ENCODE measurements around the gene METTL17. TPM values are rescaled to one million over a fixed set of nuclear protein-coding genes. Genes with fewer than 3 reads are reported as not detected.

Gene METTL17
- total and polyA plus RNA-seq, 9 of the 15 experiments (the other 6 are each of a cell fraction or from before 2014, with no cell fraction given) = 65.6 to 150 (median 90.0) TPM

DNA sequence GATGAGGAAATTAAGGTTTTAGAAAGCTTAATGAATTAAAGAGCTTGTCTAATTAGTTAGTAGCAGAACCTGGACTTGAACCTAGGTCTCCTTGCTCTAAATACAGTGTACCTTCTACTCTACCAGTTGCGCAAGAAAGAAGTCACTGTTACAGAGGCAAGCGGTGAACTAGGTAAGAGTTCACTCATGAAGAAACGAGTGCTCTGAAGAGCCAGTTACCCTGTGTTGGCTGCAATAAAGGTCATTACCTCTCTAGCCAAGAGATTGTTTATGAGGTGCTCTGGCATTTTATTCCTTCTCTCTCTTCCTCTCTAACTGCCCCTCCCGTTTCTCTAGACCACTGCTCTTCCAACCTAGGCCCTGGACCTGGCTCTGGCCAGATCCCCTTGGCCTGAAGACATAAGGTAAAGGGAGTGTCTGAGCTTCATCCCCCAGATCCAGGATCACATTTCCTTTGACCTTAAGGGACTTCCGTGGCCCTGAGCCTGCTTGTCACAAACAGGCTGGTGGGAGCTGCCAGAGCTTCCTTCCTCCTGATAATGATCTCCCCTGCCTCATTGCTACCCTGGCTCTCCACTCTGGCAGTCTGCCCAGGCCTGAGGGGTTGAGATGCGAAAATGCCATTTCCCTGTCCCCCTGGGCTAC lies 54.3 kb downstream of the METTL17 start:
- FAIRE-seq (peak; percentile 55), DNase-seq (ENCODE audit: extremely low read depth in 1 of 4, low spot score in 3 of 4) (peak in 2 of 4 experiments; percentile 47 to 57), ATAC-seq (peak; percentile 47)
- peak overlapping the region; percentile 53 for H3K4me2 ChIP-seq (ENCODE audit: insufficient read depth, low read length)
- no TSS peak for BruUV-seq (replicated peaks)
- H3K36me3 ChIP-seq (ENCODE audit: control insufficient read depth, insufficient read depth, low read length) = no peaks in the 10 kb centered on the region
- H2AFZ ChIP-seq (ENCODE audit: low read depth, low read length) = peak overlapping the region; percentile 86
- ChIA-PET CTCF (ENCODE audit: low intra/inter-chr PET ratio) (interaction anchor here (0.9 kb wide), 1 partner anchor 29 kb away, joined by 3 read pairs; no protein-coding TSS in a partner anchor), POLR2A (interaction anchor here (0.9 kb wide), 1 partner anchor 16 kb away, joined by 3 read pairs; no protein-coding TSS in a partner anchor)
- H4K20me1 ChIP-seq (replicated peaks; ENCODE audit: control insufficient read depth, insufficient read depth, low read length) = no peaks in the 10 kb centered on the region
- H3K9ac ChIP-seq (ENCODE audit: insufficient read depth in 1 of 2, low read depth in 2 of 2, low read length in 2 of 2) = peak overlapping the region; percentile 22 to 31; a peak in 1 of 4 replicates
- 22% methylated on average over 5 of the region's 6 CpGs for WGBS (ENCODE audit: insufficient coverage, low coverage, missing lambda C conversion rate)
- no peak overlapping the region for H3K4me3 ChIP-seq
- no peaks in the 10 kb centered on the region for H3K9me1 ChIP-seq (ENCODE audit: control insufficient read depth, insufficient read depth, low read length)
- H3K27ac ChIP-seq (ENCODE audit: extremely low read depth, low read depth, low read length) = peak overlapping the region; percentile 38; the same call in 1 of the 3 replicates
- intact Hi-C loops (cut with micrococcal nuclease) = loop anchor here (5.0 kb wide), 1 partner anchor 187 kb away; no protein-coding TSS in a partner anchor
- no peaks in the 10 kb centered on the region for H3K79me2 ChIP-seq (ENCODE audit: control insufficient read depth, insufficient read depth, low read length)
- H3K4me1 ChIP-seq (replicated peaks in 1 of 2; ENCODE audit: control insufficient read depth in 2 of 2, insufficient read depth in 2 of 2, low read length in 2 of 2) = peaks cover 5 to 18% of the 10 kb centered on the region in 2 experiments; a peak in 4 of 5 replicates
- H3K27me3 ChIP-seq (ENCODE audit: control insufficient read depth in 2 of 2, insufficient read depth in 2 of 2, low read length in 2 of 2) = no peaks in the 10 kb centered on the region
- in situ Hi-C loops (cut with MboI) = no loop called here
- no peaks in the 10 kb centered on the region for H3K9me3 ChIP-seq (replicated peaks; ENCODE audit: control insufficient read depth, insufficient read depth, low read depth, low read length)
- TF ChIP-seq GATA2 (CRISPR knock-in tag; IDR thresholded peaks at IDR 0.05) = peak; percentile 37; the same call in 1 of the 2 replicates
- TF ChIP-seq GATAD2B (IDR thresholded peaks at IDR 0.05; ENCODE audit: borderline replicate concordance) = peak; percentile 25; the same call in 1 of the 2 replicates
- no peak for TF ChIP-seq NR2C2 (CRISPR knock-in tag; IDR thresholded peaks at IDR 0.05)
- peak; percentile 80 for TF ChIP-seq NR2C2 (tag; IDR thresholded peaks at IDR 0.05)
- peak; percentile 96 for TF ChIP-seq ETV1 (tag; conservative IDR thresholded peaks at IDR 0.05; ENCODE audit: low read depth)
- TF ChIP-seq HNRNPLL (IDR thresholded peaks at IDR 0.05; ENCODE audit: low read depth, low read length, poor library complexity, severe bottlenecking) = no peak
- peak; percentile 67; the same call in 1 of the 2 replicates for TF ChIP-seq RNF2 (IDR thresholded peaks at IDR 0.05)
- TF ChIP-seq ATF1 (CRISPR knock-in tag; IDR thresholded peaks at IDR 0.05) = no peak
- 0 out of 2 replicates have a peak, but pooled peaks have one; percentile 19 for TF ChIP-seq ATF1 (tag; IDR thresholded peaks at IDR 0.05)
- no peak; the same call in 1 of the 2 replicates for TF ChIP-seq CEBPG (CRISPR knock-in tag; IDR thresholded peaks at IDR 0.05)
- TF ChIP-seq CEBPG (tag; conservative IDR thresholded peaks at IDR 0.05 in 1 of 2, IDR thresholded peaks at IDR 0.05 in 1 of 2) = peak; percentile 89 to 96
- TF ChIP-seq E2F3 (CRISPR knock-in tag; IDR thresholded peaks at IDR 0.05) = 0 out of 2 replicates have a peak, but pooled peaks have one; percentile 6
- TF ChIP-seq CTBP1 (IDR thresholded peaks at IDR 0.05; ENCODE audit: borderline replicate concordance) = peak; percentile 66; the same call in 1 of the 2 replicates
- TF ChIP-seq DPF2 (IDR thresholded peaks at IDR 0.05) = peak; percentile 71
- 0 out of 4 replicates have a peak, but pooled peaks of 1 of the 2 experiments have one; percentile 24 for TF ChIP-seq MNT (conservative IDR thresholded peaks at IDR 0.05)
- TF ChIP-seq, protein P1, sequence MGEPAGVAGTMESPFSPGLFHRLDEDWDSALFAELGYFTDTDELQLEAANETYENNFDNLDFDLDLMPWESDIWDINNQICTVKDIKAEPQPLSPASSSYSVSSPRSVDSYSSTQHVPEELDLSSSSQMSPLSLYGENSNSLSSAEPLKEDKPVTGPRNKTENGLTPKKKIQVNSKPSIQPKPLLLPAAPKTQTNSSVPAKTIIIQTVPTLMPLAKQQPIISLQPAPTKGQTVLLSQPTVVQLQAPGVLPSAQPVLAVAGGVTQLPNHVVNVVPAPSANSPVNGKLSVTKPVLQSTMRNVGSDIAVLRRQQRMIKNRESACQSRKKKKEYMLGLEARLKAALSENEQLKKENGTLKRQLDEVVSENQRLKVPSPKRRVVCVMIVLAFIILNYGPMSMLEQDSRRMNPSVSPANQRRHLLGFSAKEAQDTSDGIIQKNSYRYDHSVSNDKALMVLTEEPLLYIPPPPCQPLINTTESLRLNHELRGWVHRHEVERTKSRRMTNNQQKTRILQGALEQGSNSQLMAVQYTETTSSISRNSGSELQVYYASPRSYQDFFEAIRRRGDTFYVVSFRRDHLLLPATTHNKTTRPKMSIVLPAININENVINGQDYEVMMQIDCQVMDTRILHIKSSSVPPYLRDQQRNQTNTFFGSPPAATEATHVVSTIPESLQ (CRISPR knock-in tag; IDR thresholded peaks at IDR 0.05) = no peak
- TF ChIP-seq, protein P2, sequence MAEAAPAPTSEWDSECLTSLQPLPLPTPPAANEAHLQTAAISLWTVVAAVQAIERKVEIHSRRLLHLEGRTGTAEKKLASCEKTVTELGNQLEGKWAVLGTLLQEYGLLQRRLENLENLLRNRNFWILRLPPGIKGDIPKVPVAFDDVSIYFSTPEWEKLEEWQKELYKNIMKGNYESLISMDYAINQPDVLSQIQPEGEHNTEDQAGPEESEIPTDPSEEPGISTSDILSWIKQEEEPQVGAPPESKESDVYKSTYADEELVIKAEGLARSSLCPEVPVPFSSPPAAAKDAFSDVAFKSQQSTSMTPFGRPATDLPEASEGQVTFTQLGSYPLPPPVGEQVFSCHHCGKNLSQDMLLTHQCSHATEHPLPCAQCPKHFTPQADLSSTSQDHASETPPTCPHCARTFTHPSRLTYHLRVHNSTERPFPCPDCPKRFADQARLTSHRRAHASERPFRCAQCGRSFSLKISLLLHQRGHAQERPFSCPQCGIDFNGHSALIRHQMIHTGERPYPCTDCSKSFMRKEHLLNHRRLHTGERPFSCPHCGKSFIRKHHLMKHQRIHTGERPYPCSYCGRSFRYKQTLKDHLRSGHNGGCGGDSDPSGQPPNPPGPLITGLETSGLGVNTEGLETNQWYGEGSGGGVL (CRISPR knock-in tag; IDR thresholded peaks at IDR 0.05) = no peak
- peak; percentile 35 for TF ChIP-seq CBFA2T3 (IDR thresholded peaks at IDR 0.05)

All from K562 (cell line).